ENCODE measurements around the gene LRRN4.

DNA sequence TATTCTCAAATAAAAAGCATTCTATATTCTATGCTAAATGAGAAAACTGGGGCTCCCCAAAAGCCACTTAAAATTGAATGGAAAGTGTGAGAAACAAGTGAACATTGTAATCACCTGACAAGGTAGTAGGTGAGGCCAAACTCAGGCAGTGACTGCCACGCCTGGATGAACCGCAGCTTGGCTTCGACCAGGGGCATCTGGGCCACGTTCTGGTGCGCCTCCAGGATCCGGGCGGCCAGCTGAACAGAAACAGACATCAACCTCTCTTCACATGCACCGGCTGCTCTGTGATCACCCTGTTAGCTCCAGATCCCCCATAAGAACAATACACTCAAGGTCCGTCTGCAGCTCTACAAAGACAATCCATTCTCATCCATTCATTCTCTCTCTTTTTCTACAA is 30.1 kb upstream of the LRRN4 start:
- no peak for TF ChIP-seq ZFP30 (CRISPR knock-in tag; IDR thresholded peaks at IDR 0.05)
- no peak for TF ChIP-seq GLIS3 (CRISPR knock-in tag; IDR thresholded peaks at IDR 0.05)
- no peak for TF ChIP-seq TOX (CRISPR knock-in tag; IDR thresholded peaks at IDR 0.05; ENCODE audit: borderline replicate concordance)
- TF ChIP-seq ARNTL (CRISPR knock-in tag; IDR thresholded peaks at IDR 0.05; ENCODE audit: borderline replicate concordance, low read depth), result no peak
- TF ChIP-seq, protein P1, sequence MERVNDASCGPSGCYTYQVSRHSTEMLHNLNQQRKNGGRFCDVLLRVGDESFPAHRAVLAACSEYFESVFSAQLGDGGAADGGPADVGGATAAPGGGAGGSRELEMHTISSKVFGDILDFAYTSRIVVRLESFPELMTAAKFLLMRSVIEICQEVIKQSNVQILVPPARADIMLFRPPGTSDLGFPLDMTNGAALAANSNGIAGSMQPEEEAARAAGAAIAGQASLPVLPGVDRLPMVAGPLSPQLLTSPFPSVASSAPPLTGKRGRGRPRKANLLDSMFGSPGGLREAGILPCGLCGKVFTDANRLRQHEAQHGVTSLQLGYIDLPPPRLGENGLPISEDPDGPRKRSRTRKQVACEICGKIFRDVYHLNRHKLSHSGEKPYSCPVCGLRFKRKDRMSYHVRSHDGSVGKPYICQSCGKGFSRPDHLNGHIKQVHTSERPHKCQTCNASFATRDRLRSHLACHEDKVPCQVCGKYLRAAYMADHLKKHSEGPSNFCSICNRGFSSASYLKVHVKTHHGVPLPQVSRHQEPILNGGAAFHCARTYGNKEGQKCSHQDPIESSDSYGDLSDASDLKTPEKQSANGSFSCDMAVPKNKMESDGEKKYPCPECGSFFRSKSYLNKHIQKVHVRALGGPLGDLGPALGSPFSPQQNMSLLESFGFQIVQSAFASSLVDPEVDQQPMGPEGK (CRISPR knock-in tag; IDR thresholded peaks at IDR 0.05; ENCODE audit: borderline replicate concordance), result no peak
- TF ChIP-seq ZFP3 (CRISPR knock-in tag; IDR thresholded peaks at IDR 0.05), result no peak
- TF ChIP-seq PPARA (CRISPR knock-in tag; IDR thresholded peaks at IDR 0.05; ENCODE audit: borderline replicate concordance), result no peak
- no peak for TF ChIP-seq RARB (CRISPR knock-in tag; IDR thresholded peaks at IDR 0.05)
- no peak for TF ChIP-seq TSHZ2 (CRISPR knock-in tag; IDR thresholded peaks at IDR 0.05)
- no peak for TF ChIP-seq ZNF70 (CRISPR knock-in tag; IDR thresholded peaks at IDR 0.05)
- TF ChIP-seq SNAI2 (CRISPR knock-in tag; IDR thresholded peaks at IDR 0.05), result no peak
- no peak for TF ChIP-seq BACH2 (CRISPR knock-in tag; IDR thresholded peaks at IDR 0.05; ENCODE audit: borderline replicate concordance)
- no peak for TF ChIP-seq CSDC2 (CRISPR knock-in tag; IDR thresholded peaks at IDR 0.05)
